Astrocyte (in vitro differentiated cells and primary cell): ENCODE results near the gene STK24.

Experiments used
- EZH2 ChIP-seq: IDR thresholded peaks from 2 replicates; pipeline ENCODE4 v1.6.1; 2012; ENCODE audit warnings: mild to moderate bottlenecking, low read length, inconsistent platforms; ENCODE audit not compliant: insufficient read depth
- TF ChIP-seq, protein P1 (sequence below): IDR thresholded peaks from 2 replicates; pipeline ENCODE4 v1.5.1; 2011; ENCODE audit warnings: low read depth, mild to moderate bottlenecking, inconsistent platforms, low read length, moderate library complexity; ENCODE audit not compliant: insufficient read depth

- TF ChIP-seq, protein P1, sequence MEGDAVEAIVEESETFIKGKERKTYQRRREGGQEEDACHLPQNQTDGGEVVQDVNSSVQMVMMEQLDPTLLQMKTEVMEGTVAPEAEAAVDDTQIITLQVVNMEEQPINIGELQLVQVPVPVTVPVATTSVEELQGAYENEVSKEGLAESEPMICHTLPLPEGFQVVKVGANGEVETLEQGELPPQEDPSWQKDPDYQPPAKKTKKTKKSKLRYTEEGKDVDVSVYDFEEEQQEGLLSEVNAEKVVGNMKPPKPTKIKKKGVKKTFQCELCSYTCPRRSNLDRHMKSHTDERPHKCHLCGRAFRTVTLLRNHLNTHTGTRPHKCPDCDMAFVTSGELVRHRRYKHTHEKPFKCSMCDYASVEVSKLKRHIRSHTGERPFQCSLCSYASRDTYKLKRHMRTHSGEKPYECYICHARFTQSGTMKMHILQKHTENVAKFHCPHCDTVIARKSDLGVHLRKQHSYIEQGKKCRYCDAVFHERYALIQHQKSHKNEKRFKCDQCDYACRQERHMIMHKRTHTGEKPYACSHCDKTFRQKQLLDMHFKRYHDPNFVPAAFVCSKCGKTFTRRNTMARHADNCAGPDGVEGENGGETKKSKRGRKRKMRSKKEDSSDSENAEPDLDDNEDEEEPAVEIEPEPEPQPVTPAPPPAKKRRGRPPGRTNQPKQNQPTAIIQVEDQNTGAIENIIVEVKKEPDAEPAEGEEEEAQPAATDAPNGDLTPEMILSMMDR: no peak
- TF ChIP-seq EZH2: no peak
Observed at GRCh38 chr13:98535501-98536354, 41.2 kb downstream of the STK24 start.
